Uterus (tissue), 2 donors: ENCODE results near the gene EXOC3L2.

Experiments
- CTCF ChIP-seq, 4 experiments: fragments of 200-600 bp in 2 of 4; fragments of 450-650 bp in 2 of 4; sonication (generic) in 2 of 4; IDR thresholded peaks; one replicate each; pipeline ENCODE4 v1.5.1; 2016 to 2019; ENCODE audit warnings: antibody characterized with exemption in 4 of 4, mild to moderate bottlenecking in 2 of 4, moderate library complexity in 1 of 4
- POLR2A ChIP-seq, 2 donors: fragments of 450-650 bp; IDR thresholded peaks; one replicate each; pipeline ENCODE4 v1.6.1; 2016; ENCODE audit warnings: antibody characterized with exemption in 2 of 2, mild to moderate bottlenecking in 1 of 2, moderate library complexity in 1 of 2

GRCh38 chr19:45177817-45178261 is 67.4 kb downstream of the EXOC3L2 start, which contains the start of gene TRAPPC6A:
- TF ChIP-seq CTCF (IDR thresholded peaks at IDR 0.05) (no peak), POLR2A (IDR thresholded peaks at IDR 0.05) (peak; percentile 51 to 70)
